NCI-H82 treated with DMSO at 0.1 percent for 48 hours (cell line): ENCODE results near the gene MRNIP.
"Not testable (repeated sequence)": the region's sequence is repeated elsewhere in the genome, so short reads cannot be mapped to it uniquely, and the experiment has no call there.

Experiments used
- DNase-seq: peaks from one replicate; lab custom pipeline; 2025; ENCODE audit not compliant: unreplicated experiment; lab: John Stamatoyannopoulos, UW

MRNIP gene

GRCh38 chr5:179840766-179841165 lies 17.9 kb downstream of the MRNIP start:
- no peak for DNase-seq

GRCh38 chr5:179840321-179840720 lies 18.3 kb downstream of the MRNIP start:
- no peak for DNase-seq

GRCh38 chr5:179839328-179840256 lies 19.0 kb downstream of the MRNIP start:
- no peak for DNase-seq

DNA sequence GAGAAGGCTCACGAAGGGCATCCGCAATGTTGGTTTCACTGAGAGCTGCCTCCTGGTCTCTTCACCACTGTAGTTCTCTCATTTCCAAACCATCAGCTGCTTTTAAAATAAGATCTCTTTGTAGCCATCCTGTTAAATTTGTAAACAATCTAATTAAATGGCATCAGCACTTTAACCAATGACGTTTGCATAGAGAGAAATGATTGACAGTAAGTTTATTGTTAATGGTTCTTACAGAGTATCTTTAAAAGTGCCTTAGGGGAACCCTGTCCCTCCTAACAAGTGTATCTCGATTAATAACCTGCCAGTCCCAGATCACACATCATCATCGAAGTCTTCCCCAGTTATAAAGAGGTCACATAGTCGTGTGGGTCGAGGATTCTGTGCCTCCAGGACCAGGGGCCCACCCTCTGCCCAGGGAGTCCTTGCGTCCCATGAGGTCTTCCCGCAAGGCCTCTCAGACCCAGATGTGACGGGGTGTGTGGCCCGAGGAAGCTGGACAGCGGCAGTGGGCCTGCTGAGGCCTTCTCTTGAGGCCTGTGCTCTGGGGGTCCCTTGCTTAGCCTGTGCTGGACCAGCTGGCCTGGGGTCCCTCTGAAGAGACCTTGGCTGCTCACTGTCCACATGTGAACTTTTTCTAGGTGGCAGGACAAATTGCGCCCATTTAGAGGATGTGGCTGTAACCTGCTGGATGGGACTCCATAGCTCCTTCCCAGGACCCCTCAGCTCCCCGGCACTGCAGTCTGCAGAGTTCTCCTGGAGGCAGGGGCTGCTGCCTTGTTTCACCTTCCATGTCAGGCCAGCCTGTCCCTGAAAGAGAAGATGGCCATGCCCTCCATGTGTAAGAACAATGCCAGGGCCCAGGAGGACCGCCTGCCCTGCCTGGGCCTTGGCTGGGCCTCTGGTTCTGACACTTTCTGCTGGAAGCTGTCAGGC lies 21.3 kb downstream of the MRNIP start:
- DNase-seq, result no peak

DNA sequence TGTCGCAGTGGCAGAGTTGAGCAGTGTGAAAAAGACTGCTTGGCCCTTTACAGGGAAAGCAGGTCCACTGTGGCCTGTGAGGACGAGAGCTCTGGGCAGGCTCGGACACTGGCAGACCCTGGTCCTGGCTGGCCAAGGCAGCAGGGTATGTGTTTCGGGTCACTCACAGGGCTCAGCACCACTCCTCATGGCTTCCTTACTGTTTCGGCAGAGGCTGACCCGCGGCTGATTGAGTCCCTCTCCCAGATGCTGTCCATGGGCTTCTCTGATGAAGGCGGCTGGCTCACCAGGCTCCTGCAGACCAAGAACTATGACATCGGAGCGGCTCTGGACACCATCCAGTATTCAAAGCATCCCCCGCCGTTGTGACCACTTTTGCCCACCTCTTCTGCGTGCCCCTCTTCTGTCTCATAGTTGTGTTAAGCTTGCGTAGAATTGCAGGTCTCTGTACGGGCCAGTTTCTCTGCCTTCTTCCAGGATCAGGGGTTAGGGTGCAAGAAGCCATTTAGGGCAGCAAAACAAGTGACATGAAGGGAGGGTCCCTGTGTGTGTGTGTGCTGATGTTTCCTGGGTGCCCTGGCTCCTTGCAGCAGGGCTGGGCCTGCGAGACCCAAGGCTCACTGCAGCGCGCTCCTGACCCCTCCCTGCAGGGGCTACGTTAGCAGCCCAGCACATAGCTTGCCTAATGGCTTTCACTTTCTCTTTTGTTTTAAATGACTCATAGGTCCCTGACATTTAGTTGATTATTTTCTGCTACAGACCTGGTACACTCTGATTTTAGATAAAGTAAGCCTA lies 22.2 kb downstream of the MRNIP start:
- no peak for DNase-seq

GRCh38 chr5:179834871-179835270 lies 23.7 kb downstream of the MRNIP start:
- DNase-seq, result not testable (repeated sequence)

DNA sequence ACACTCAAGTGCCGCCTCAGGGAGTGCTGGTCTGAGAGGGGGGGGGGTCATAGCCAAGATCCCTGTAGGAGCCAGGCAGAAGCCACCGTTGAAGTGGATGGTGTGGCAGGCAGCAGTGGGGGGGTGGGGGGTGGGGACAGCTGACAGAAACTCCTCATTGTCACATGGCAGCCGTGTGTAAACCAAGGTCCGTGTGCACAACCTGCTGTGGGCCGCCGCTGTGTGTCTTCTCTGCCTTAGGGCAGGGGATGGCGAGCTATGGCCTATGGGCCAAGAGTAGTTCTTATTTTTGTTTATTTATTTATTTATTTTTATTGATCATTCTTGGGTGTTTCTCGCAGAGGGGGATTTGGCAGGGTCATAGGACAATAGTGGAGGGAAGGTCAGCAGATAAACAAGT lies 24.5 kb downstream of the MRNIP start:
- DNase-seq, result no peak

DNA sequence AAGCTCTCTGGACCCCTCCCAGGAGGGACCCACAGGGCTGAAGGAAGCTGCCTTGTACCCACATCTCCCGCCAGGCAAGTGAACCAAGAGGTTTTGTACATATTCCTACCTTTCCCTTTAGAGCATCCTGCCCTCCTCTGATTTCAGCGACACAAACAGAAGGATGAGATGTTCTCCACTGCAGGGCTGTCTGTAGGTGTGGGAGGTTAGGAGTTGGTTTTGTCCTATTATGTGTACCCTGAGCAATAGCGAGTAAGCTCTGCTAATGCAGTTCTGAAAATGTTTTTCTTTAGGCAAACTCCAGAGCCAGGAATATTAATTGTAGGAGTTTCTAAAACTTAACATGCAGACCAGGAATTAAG lies 24.9 kb downstream of the MRNIP start:
- no peak for DNase-seq

GRCh38 chr5:179833056-179833708 lies 25.4 kb downstream of the MRNIP start:
- DNase-seq, result no peak

DNA sequence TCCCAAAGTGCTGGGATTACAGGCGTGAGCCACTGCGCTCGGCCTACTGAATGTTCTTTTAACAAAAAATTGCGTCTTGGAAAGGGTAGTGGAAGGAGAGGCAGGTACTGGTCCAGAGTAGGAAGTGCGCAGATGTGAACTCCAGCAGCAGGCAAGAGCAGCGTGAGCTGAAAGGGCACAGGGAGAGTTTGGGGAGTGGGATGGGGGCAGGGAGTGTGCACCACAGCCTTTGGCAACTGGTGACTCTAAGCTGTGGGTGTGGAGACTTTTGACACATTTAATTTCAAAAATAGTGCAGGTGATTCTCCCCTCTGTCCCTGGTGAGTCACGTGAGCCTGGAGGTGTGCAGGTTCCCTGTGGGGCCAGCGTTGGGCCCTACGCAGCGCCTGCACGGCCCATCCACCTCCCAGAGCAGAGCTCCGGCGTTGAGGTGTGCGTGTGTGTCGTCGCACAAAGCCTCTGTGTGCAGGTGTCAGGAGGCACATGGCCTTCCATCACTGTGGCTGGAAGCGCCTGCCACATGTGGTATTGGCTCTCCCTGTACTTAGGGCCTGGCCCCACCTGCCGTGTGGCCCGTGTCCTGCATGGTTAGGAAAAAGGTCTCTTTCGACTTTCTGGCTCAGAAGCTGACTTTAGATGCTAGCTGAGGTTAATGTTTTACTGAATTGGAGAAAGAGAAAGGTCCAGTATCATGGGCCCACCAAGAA lies 26.4 kb downstream of the MRNIP start:
- no peak for DNase-seq

DNA sequence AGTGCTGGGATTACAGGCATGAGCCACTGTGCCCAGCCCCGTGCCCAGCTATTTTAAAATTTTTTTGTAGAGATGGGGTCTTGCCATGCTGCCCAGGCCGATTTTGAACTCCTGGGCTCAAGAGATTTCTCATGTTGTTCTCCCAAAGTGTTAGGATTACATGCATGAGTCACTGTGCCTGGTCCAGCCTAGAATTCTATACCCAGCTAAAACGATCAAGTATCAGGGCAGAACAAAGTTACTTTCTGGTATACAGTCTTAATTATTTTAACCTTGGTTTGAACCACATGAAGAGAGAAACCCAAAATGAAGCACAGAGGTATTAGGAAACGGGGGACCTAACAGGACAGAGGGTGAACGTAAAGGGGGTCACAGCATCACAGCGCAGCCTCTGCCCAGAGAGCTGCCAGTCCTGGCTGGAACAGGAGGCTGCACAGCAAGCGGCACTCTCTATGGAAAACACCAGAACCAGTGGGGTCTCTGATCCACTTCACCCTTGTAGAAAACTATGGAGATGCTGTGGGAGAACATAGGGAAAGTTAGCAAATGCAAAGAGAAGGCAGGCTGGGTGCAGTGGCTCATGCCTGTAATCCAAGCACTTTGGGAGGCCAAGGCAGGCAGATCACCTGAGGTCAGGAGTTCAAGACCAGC lies 27.7 kb downstream of the MRNIP start:
- DNase-seq, result no peak

GRCh38 chr5:179829732-179830435 lies 28.7 kb downstream of the MRNIP start:
- DNase-seq, result no peak

DNA sequence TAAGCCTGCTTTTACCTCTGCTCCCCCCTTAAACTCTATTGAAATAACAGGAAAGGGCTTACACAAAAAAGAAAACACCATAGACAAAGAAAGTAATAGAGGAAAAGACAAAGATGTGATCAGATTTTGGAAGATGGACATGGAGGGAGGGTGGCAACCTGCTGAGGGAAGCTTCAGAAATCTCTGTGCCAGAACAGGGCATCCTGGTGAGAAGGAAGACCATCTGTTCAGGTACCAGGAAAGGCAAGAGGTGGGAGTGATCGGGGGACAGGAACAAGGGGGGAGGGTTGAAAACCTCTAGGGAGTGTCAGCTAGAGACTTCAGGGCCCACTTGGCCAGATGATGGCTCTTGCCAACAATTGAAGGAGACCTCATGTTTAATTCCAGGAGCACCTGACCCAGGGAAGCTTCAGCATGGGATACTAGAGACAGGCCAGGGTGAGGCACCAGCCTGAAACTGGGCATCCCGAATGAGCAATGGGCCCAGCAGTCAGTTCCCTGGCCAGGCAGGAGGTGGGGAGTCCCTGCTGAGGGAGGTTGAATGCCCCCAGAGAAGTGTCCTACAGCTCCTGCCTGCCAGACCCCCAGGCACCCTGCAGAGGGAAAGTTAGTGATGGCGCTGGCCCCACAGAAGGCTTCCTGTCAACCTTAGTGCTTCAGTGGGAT lies 29.7 kb downstream of the MRNIP start:
- DNase-seq, result no peak

- DNase-seq, result no peak
Observed at GRCh38 chr5:179827680-179828079, 30.9 kb downstream of the MRNIP start.

GRCh38 chr5:179825655-179826182 lies 32.9 kb downstream of the MRNIP start:
- no peak for DNase-seq

- no peak for DNase-seq
Observed at GRCh38 chr5:179824745-179825112, 33.9 kb downstream of the MRNIP start.

- DNase-seq, result no peak
Observed at GRCh38 chr5:179823937-179824744, 34.5 kb downstream of the MRNIP start.
